Measurements from ENCODE around the gene SH3GL1. TPM values are rescaled to one million over a fixed set of nuclear protein-coding genes. Genes with fewer than 3 reads are reported as not detected.

The SH3GL1 gene
- total RNA-seq (2022; extraction: Qiagen RNA extraction; ENCODE audit: low read depth) = 45.3 to 64.3 TPM (median 56.8 TPM) in 5 replicates

GRCh38 chr19:4400135-4400936, at the start of gene SH3GL1:
Gene SH3GL1, minus strand, starts transcription at chr19:4400547. Its CDS starts 179 bp downstream, at chr19:4400368.

GRCh38 chr19:4402171-4403004, 2.0 kb upstream of the SH3GL1 start, which contains the start of gene CHAF1A:
Gene CHAF1A, plus strand, starts transcription at chr19:4402640. Its CDS starts 123 bp downstream, at chr19:4402763.

GRCh38 chr19:4343370-4344307, 56.7 kb downstream of the SH3GL1 start, which contains the start of gene MPND:
Gene MPND, plus strand, starts transcription at chr19:4343562. Its CDS starts 32 bp downstream, at chr19:4343594.

GRCh38 chr19:4338441-4339355, 61.6 kb downstream of the SH3GL1 start, which contains the start of gene STAP2:
Gene STAP2, minus strand, starts transcription at chr19:4338827. Its CDS starts 74 bp downstream, at chr19:4338753.

Other genes with a start within 250 kb of the SH3GL1 start
- gene CREB3L3, start 246.9 kb downstream of the SH3GL1 start, total RNA-seq (2022; extraction: Qiagen RNA extraction; ENCODE audit: low read depth) = 0.10 to 0.22 TPM (median 0.13 TPM) in 4 of 5 replicates, not detected in the other
- gene SIRT6, start 218.0 kb downstream of the SH3GL1 start, total RNA-seq (2022; extraction: Qiagen RNA extraction; ENCODE audit: low read depth) = 18.1 to 34.0 TPM (median 31.4 TPM) in 5 replicates
- gene ANKRD24, start 217.9 kb downstream of the SH3GL1 start, total RNA-seq (2022; extraction: Qiagen RNA extraction; ENCODE audit: low read depth) = 0.12 to 0.39 TPM (median 0.17 TPM) in 5 replicates
- gene EBI3, start 171.0 kb downstream of the SH3GL1 start, total RNA-seq (2022; extraction: Qiagen RNA extraction; ENCODE audit: low read depth) = 1.7 to 4.1 TPM (median 3.1 TPM) in 5 replicates
- 18.6 to 23.3 TPM (median 20.7 TPM) in 5 replicates for gene YJU2, start 153.5 kb downstream of the SH3GL1 start, total RNA-seq (2022; extraction: Qiagen RNA extraction; ENCODE audit: low read depth)
- not detected in 5 replicates for gene SHD, start 121.3 kb downstream of the SH3GL1 start, total RNA-seq (2022; extraction: Qiagen RNA extraction; ENCODE audit: low read depth)
- not detected in 5 replicates for gene TMIGD2, start 98.2 kb downstream of the SH3GL1 start, total RNA-seq (2022; extraction: Qiagen RNA extraction; ENCODE audit: low read depth)
- gene FSD1, start 95.9 kb downstream of the SH3GL1 start, total RNA-seq (2022; extraction: Qiagen RNA extraction; ENCODE audit: low read depth) = 7.4 to 9.0 TPM (median 8.4 TPM) in 5 replicates
- not detected in 5 replicates for gene STAP2, start 61.7 kb downstream of the SH3GL1 start, total RNA-seq (2022; extraction: Qiagen RNA extraction; ENCODE audit: low read depth)
- gene MPND, start 57.0 kb downstream of the SH3GL1 start, total RNA-seq (2022; extraction: Qiagen RNA extraction; ENCODE audit: low read depth) = 5.8 to 14.0 TPM (median 10.1 TPM) in 5 replicates
- gene CHAF1A, start 2.1 kb upstream of the SH3GL1 start, total RNA-seq (2022; extraction: Qiagen RNA extraction; ENCODE audit: low read depth) = 22.4 to 26.3 TPM (median 23.7 TPM) in 5 replicates
- gene UBXN6, start 57.2 kb upstream of the SH3GL1 start, total RNA-seq (2022; extraction: Qiagen RNA extraction; ENCODE audit: low read depth) = 38.4 to 69.4 TPM (median 54.4 TPM) in 5 replicates
- 25.1 to 30.9 TPM (median 29.4 TPM) in 5 replicates for gene HDGFL2, start 71.8 kb upstream of the SH3GL1 start, total RNA-seq (2022; extraction: Qiagen RNA extraction; ENCODE audit: low read depth)
- gene PLIN4, start 117.9 kb upstream of the SH3GL1 start, total RNA-seq (2022; extraction: Qiagen RNA extraction; ENCODE audit: low read depth) = 0.42 to 0.61 TPM (median 0.51 TPM) in 5 replicates
- gene PLIN5, start 134.7 kb upstream of the SH3GL1 start, total RNA-seq (2022; extraction: Qiagen RNA extraction; ENCODE audit: low read depth) = 0.06 to 0.22 TPM (median 0.09 TPM) in 3 of 5 replicates, not detected in the others
- 0.02 to 0.14 TPM (median 0.12 TPM) in 4 of 5 replicates, not detected in the other for gene LRG1, start 139.5 kb upstream of the SH3GL1 start, total RNA-seq (2022; extraction: Qiagen RNA extraction; ENCODE audit: low read depth)
- 4.3 to 6.9 TPM (median 6.1 TPM) in 5 replicates for gene SEMA6B, start 159.1 kb upstream of the SH3GL1 start, total RNA-seq (2022; extraction: Qiagen RNA extraction; ENCODE audit: low read depth)
- gene TNFAIP8L1, start 239.0 kb upstream of the SH3GL1 start, total RNA-seq (2022; extraction: Qiagen RNA extraction; ENCODE audit: low read depth) = 2.4 to 5.4 TPM (median 4.6 TPM) in 5 replicates

Data from A549 treated with RU486 at 1 μM for 4 hours (cell line).